Activated CD8-positive, alpha-beta memory T cell treated with anti-CD3 and anti-CD28 coated beads, Interleukin-2, amount 10 ng/mL, durations not matched to agents 7 days and 5 days (primary cell): ENCODE data around the gene DSCAM. TPM values are rescaled to one million over a fixed set of nuclear protein-coding genes. Genes with fewer than 3 reads are reported as not detected.

Source experiments
- ATAC-seq: fragments of 150-1000 bp; cut with Tn5 transposase; one replicate; pipeline ENCODE4 v1.10.0; 2021; ENCODE audit warnings: moderate library complexity
- CTCF ChIA-PET: fragments of 350-600 bp; sonication (Branson Sonifier 250); formaldehyde crosslinking; loops from one replicate; lab custom pipeline; 2021; ENCODE audit warnings: antibody characterized with exemption; lab: Charles Lee
- DNase-seq: peaks from one replicate; pipeline ENCODE4 v3.0.0-alpha.2; 2020
- H3K27ac Mint-ChIP-seq: one replicate; pipeline ENCODE4 v1.8.0; 2021; ENCODE audit warnings: mild to moderate bottlenecking, mixed read lengths
- H3K27me3 Mint-ChIP-seq: one replicate; pipeline ENCODE4 v1.8.0; 2021; ENCODE audit warnings: mixed read lengths
- H3K36me3 Mint-ChIP-seq: one replicate; pipeline ENCODE4 v1.8.0; 2021; ENCODE audit warnings: mild to moderate bottlenecking, mixed read lengths
- H3K4me1 Mint-ChIP-seq: one replicate; pipeline ENCODE4 v1.8.0; 2021; ENCODE audit warnings: mixed read lengths
- H3K4me3 Mint-ChIP-seq: one replicate; pipeline ENCODE4 v1.8.0; 2021; ENCODE audit warnings: mild to moderate bottlenecking, moderate library complexity, mixed read lengths
- H3K9me3 Mint-ChIP-seq: one replicate; pipeline ENCODE4 v1.8.0; 2022; ENCODE audit warnings: low read depth, mixed read lengths
- total RNA-seq, 2 experiments: library from RNA; stranded (reverse); gene quantifications; one replicate each; pipeline ENCODE4 v1.2.3, GENCODE V29; 2021

Gene DSCAM
- total RNA-seq, 2 experiments from 2014 or later = not detected

GRCh38 chr21:40381111-40381510 is 465.8 kb downstream of the DSCAM start:
- CTCF ChIA-PET = no interaction called here
- Mint-ChIP-seq H3K4me1 (no peaks in the 10 kb centered on the region), H3K4me3 (no peak overlapping the region), H3K36me3 (no peaks in the 10 kb centered on the region), H3K27me3 (no peaks in the 10 kb centered on the region), H3K9me3 (peaks cover 10% of the 10 kb centered on the region), H3K27ac (no peak overlapping the region)
- ATAC-seq (no peak), DNase-seq (no peak)

DNA sequence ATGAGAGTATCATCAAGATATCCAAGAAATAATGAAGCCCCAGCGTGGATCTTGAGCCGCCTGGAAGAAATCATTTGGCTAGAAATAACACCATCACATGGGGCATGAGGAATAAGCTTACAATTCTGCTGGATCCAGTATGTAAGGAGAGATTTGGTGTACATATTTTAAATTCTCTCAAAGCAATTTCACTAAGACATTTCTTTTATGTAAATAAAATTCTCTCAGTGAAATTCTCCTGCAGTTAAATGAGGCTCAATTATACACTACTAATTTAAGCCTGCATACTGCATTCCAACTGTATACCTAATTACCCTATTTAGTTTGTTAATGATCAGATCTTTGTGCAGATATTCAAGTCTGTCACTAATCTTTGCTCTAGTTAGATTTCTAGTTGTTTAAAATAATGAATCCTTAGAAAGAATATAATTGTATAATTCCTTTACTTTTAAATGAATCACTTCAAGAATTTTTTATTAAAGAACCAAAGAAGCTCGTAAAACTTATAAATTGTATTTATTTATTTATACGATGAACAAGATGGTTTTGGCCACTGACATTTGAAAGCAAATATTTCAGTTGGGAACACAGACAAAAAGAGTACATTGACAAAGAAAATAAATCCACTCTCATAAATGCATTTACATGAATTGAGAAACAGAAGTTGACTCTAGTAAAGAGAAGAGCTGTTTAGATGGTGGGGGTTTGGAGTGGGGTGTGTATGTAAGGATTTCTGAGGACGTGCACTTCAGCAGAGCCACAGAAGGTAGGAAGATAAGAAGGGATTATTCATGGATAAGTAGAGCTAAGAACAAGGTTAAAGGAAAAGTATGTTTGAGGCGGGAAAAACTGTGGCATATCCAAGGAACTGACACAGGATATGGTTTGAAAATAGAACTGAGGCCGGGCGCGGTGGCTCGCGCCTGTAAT is 466.8 kb downstream of the DSCAM start:
- ATAC-seq = no peak
- no peak for DNase-seq
- Mint-ChIP-seq H3K4me3 (no peak overlapping the region), H3K4me1 (no peaks in the 10 kb centered on the region), H3K27ac (no peak overlapping the region), H3K9me3 (peaks cover 10% of the 10 kb centered on the region), H3K36me3 (no peaks in the 10 kb centered on the region), H3K27me3 (no peaks in the 10 kb centered on the region)
- CTCF ChIA-PET = no interaction called here

DNA sequence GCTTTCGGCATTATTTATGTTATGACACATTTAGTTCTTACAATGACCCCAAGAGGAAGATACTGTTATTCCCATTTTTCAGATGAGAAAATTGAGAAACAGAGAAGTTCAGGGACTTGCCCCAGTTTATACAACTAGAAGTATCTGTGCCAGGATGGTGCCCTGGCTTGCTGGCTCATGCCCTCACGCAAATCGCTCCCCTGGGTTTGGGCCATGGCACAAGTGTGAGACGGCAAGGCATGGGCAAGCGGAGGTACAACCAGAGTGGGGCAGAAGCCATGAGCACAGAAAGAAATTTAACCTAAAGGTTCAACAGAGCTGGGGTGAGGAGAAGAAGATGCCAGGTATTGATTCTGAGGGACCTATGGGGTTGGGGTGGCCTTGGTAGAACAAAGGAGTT is 469.8 kb downstream of the DSCAM start:
- DNase-seq (no peak), ATAC-seq (no peak)
- Mint-ChIP-seq H3K27ac (no peak overlapping the region), H3K4me3 (no peak overlapping the region), H3K9me3 (peaks cover 6% of the 10 kb centered on the region), H3K36me3 (no peaks in the 10 kb centered on the region), H3K27me3 (no peaks in the 10 kb centered on the region), H3K4me1 (no peaks in the 10 kb centered on the region)
- CTCF ChIA-PET = no interaction called here

GRCh38 chr21:40373761-40374160 is 473.2 kb downstream of the DSCAM start:
- no peaks in the 10 kb centered on the region for H3K27me3 Mint-ChIP-seq
- H3K36me3 Mint-ChIP-seq = no peaks in the 10 kb centered on the region
- no peak overlapping the region for H3K4me3 Mint-ChIP-seq
- DNase-seq = no peak
- ATAC-seq = no peak
- H3K4me1 Mint-ChIP-seq = no peaks in the 10 kb centered on the region
- CTCF ChIA-PET = no interaction called here
- no peaks in the 10 kb centered on the region for H3K9me3 Mint-ChIP-seq
- H3K27ac Mint-ChIP-seq = no peak overlapping the region

DNA sequence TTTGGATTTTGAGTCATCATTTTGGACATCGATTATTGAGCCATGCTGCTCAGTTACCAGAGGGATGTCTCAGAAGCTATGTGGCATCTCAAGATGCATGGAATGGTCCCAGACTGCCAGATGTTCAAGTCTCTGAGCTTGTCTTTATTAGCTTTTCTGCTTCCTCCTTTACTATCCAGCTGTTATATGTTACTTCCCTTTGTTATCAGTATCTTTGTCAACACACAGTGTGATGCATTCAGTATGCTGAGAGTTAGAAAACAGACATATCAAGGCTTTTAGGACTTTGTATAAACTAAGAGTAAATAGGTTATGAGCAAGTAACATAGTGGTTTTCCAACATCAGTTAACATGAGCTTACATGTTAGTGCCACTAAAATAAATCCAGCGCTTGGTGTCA is 474.5 kb downstream of the DSCAM start:
- H3K27me3 Mint-ChIP-seq = no peaks in the 10 kb centered on the region
- ATAC-seq = no peak
- no peaks in the 10 kb centered on the region for H3K36me3 Mint-ChIP-seq
- no peaks in the 10 kb centered on the region for H3K4me1 Mint-ChIP-seq
- CTCF ChIA-PET = no interaction called here
- H3K27ac Mint-ChIP-seq = no peak overlapping the region
- H3K9me3 Mint-ChIP-seq = peaks cover 3% of the 10 kb centered on the region
- H3K4me3 Mint-ChIP-seq = no peak overlapping the region
- DNase-seq = no peak

GRCh38 chr21:40371329-40371728 is 475.6 kb downstream of the DSCAM start:
- H3K4me1 Mint-ChIP-seq = no peaks in the 10 kb centered on the region
- H3K9me3 Mint-ChIP-seq = peaks cover 5% of the 10 kb centered on the region
- no peak overlapping the region for H3K4me3 Mint-ChIP-seq
- ATAC-seq (no peak), DNase-seq (no peak)
- H3K36me3 Mint-ChIP-seq = no peaks in the 10 kb centered on the region
- no peaks in the 10 kb centered on the region for H3K27me3 Mint-ChIP-seq
- H3K27ac Mint-ChIP-seq = no peak overlapping the region
- CTCF ChIA-PET = no interaction called here

- Mint-ChIP-seq H3K27me3 (no peaks in the 10 kb centered on the region), H3K27ac (no peak overlapping the region), H3K4me3 (no peak overlapping the region), H3K4me1 (no peaks in the 10 kb centered on the region), H3K9me3 (peaks cover 7% of the 10 kb centered on the region), H3K36me3 (peaks cover 1% of the 10 kb centered on the region)
- no peak for DNase-seq
- no peak for ATAC-seq
- CTCF ChIA-PET = no interaction called here
Observed at GRCh38 chr21:40356644-40357043, 490.3 kb downstream of the DSCAM start.

DNA sequence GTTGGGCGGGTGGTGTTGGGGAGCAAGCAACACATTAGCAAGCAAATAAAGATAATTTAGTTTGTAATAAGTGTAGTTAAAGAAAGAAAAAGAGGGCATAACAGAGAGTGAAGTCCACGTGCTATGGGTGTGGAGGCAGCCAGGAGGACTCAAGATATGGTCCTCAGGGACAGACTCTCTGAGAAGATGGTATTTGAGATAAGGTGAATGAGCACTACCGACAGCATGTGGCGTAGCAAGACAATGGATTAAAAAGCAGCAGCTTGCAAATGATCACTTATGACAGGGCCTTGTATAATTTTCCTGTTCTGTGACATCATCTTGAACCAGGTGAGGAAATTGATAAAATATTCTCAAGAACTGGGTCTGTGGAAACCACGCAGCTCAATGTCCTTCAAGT is 491.9 kb downstream of the DSCAM start:
- DNase-seq = no peak
- Mint-ChIP-seq H3K27me3 (no peaks in the 10 kb centered on the region), H3K36me3 (peaks cover 1% of the 10 kb centered on the region), H3K4me1 (no peaks in the 10 kb centered on the region), H3K27ac (no peak overlapping the region), H3K9me3 (peaks cover 9% of the 10 kb centered on the region), H3K4me3 (no peak overlapping the region)
- ATAC-seq = no peak
- CTCF ChIA-PET = no interaction called here

GRCh38 chr21:40351006-40351405 is 496.0 kb downstream of the DSCAM start:
- CTCF ChIA-PET = no interaction called here
- Mint-ChIP-seq H3K27me3 (no peaks in the 10 kb centered on the region), H3K4me3 (no peak overlapping the region), H3K27ac (no peak overlapping the region), H3K36me3 (no peaks in the 10 kb centered on the region), H3K4me1 (no peaks in the 10 kb centered on the region), H3K9me3 (peaks cover 10% of the 10 kb centered on the region)
- DNase-seq = no peak
- no peak for ATAC-seq

- no peaks in the 10 kb centered on the region for H3K4me1 Mint-ChIP-seq
- no peaks in the 10 kb centered on the region for H3K27me3 Mint-ChIP-seq
- H3K27ac Mint-ChIP-seq = no peak overlapping the region
- no peak overlapping the region for H3K4me3 Mint-ChIP-seq
- ATAC-seq (no peak), DNase-seq (no peak)
- no peaks in the 10 kb centered on the region for H3K36me3 Mint-ChIP-seq
- peaks cover 13% of the 10 kb centered on the region for H3K9me3 Mint-ChIP-seq
- CTCF ChIA-PET = no interaction called here
Observed at GRCh38 chr21:40349591-40349990, 497.4 kb downstream of the DSCAM start.

- no peaks in the 10 kb centered on the region for H3K4me1 Mint-ChIP-seq
- no peak for DNase-seq
- no peak for ATAC-seq
- CTCF ChIA-PET = no interaction called here
- no peaks in the 10 kb centered on the region for H3K27me3 Mint-ChIP-seq
- H3K4me3 Mint-ChIP-seq = no peak overlapping the region
- peaks cover 11% of the 10 kb centered on the region for H3K9me3 Mint-ChIP-seq
- H3K27ac Mint-ChIP-seq = no peak overlapping the region
- H3K36me3 Mint-ChIP-seq = no peaks in the 10 kb centered on the region
Observed at GRCh38 chr21:40345711-40346321, 501.1 kb downstream of the DSCAM start.

DNA sequence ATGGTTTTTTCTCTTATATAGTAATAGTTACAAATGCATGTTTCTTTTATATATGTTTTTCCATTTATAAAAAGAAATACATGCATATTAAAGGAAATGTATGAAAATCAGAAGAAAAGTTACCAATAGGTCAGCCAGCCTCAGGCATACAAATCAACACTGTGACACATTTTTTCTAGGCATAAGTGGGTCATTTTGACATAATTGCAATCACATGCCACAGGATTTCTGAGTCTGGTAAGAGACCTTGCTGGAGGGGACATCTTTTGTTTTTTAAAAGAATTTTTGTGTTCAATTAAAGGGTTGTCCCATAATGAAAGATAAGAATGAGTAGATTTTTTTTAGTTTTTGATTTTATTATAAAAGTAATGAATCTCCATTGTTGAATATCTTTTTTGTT is 506.6 kb downstream of the DSCAM start:
- H3K36me3 Mint-ChIP-seq = no peaks in the 10 kb centered on the region
- H3K27ac Mint-ChIP-seq = no peak overlapping the region
- ATAC-seq (no peak), DNase-seq (no peak)
- peaks cover 9% of the 10 kb centered on the region for H3K9me3 Mint-ChIP-seq
- H3K27me3 Mint-ChIP-seq = no peaks in the 10 kb centered on the region
- H3K4me3 Mint-ChIP-seq = no peak overlapping the region
- H3K4me1 Mint-ChIP-seq = no peaks in the 10 kb centered on the region
- CTCF ChIA-PET = no interaction called here

GRCh38 chr21:40339050-40339449 is 507.9 kb downstream of the DSCAM start:
- Mint-ChIP-seq H3K27ac (no peak overlapping the region), H3K4me3 (no peak overlapping the region), H3K4me1 (no peaks in the 10 kb centered on the region), H3K36me3 (no peaks in the 10 kb centered on the region), H3K27me3 (no peaks in the 10 kb centered on the region), H3K9me3 (peaks cover 8% of the 10 kb centered on the region)
- CTCF ChIA-PET = no interaction called here
- DNase-seq (no peak), ATAC-seq (no peak)

- ATAC-seq = no peak
- no peak overlapping the region for H3K27ac Mint-ChIP-seq
- no peak overlapping the region for H3K4me3 Mint-ChIP-seq
- no peak for DNase-seq
- H3K27me3 Mint-ChIP-seq = no peaks in the 10 kb centered on the region
- H3K9me3 Mint-ChIP-seq = peaks cover 9% of the 10 kb centered on the region
- CTCF ChIA-PET = no interaction called here
- H3K36me3 Mint-ChIP-seq = no peaks in the 10 kb centered on the region
- H3K4me1 Mint-ChIP-seq = no peaks in the 10 kb centered on the region
Observed at GRCh38 chr21:40337981-40338380, 509.0 kb downstream of the DSCAM start.
